ENCODE results near the gene ZNF286A.
A peak's percentile ranks its signal among the peaks of the same experiment; 100 is the strongest.
"Not testable (repeated sequence)": the region's sequence is repeated elsewhere in the genome, so short reads cannot be mapped to it uniquely, and the experiment has no call there.

ZNF286A gene

GRCh38 chr17:15699413-15699924 lies at the start of gene ZNF286A:
ZNF286A (plus strand) TSS chr17:15699752; CDS start chr17:15700330, 578 bp downstream.
- peak; percentile 98 for DNase-seq

DNA sequence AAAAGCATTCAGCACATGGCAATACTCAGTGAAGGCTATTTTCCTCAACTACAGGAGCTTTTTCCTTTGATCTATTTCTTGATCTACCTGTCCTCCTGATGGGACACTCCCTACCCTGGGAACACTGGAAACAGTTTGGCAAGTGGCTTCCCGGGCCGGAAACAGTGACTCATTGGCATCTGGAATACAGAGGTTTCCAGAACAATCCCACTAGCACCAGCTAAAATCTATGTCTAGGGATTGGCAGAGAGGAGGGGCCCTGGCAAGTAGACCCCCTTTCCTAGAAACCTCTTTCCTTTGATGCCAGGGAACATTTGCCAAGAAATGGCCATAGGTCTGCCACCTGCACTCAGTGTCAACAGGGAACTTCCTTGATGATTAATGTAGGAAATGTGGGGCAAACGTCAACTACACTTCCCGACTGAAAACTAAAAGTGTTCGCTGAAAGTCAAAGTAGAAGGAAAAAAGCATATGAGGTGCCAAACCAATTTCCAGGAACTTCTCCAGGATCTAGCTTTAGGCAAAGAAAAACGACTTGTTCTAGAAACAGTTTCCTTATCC lies 49.6 kb upstream of the ZNF286A start:
- DNase-seq = no peak

DNA sequence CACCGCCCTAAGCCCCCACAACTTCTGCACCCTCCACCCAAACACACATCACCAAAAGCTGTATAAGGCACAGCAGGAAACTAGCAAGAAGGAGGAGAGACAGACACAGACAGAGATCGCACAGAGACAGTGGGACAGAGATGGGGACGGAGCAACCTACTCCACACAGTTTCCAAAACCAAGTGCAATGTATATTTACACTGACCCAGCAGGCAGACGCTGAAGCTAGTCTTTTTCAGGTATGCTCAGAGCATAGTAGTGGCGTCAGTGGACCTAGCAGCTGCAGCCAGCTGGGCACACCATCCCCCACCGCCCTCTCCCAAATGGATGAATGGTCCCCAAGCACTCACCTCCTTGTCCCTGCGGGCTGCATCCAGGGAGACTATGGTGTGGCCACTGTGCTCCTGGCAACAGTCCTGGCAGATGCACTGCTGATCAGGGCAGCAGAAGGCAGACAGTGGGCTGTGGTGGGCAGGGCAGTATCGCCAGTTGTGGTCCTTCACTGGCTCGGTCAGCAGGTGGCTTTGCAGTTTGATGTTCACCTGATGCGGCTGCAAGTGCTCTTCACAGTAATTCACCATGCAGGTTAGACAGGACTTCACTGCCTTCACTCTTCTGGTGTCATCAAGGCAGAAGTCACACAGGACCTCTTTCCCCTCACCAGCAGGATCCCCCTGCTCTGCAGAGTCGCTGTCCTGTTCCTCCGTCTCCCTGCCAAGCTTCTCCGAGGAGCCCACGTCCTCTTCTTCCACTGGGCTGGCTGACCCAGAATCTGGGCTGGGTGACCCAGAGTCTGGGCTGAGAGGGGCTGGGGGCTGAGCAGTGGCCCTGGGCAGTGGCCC lies 48.6 kb upstream of the ZNF286A start:
- DNase-seq = no peak

- peak; percentile 21 for DNase-seq
Observed at GRCh38 chr17:15651583-15652110, 47.9 kb upstream of the ZNF286A start.

GRCh38 chr17:15652960-15653359 lies 46.6 kb upstream of the ZNF286A start:
- DNase-seq = no peak

GRCh38 chr17:15654401-15654800 lies 45.2 kb upstream of the ZNF286A start:
- not testable (repeated sequence) for DNase-seq

- DNase-seq = no peak
Observed at GRCh38 chr17:15654886-15655561, 44.5 kb upstream of the ZNF286A start.

- no peak for DNase-seq
Observed at GRCh38 chr17:15657868-15658267, 41.7 kb upstream of the ZNF286A start.

- no peak for DNase-seq
Observed at GRCh38 chr17:15658296-15658695, 41.3 kb upstream of the ZNF286A start.

DNA sequence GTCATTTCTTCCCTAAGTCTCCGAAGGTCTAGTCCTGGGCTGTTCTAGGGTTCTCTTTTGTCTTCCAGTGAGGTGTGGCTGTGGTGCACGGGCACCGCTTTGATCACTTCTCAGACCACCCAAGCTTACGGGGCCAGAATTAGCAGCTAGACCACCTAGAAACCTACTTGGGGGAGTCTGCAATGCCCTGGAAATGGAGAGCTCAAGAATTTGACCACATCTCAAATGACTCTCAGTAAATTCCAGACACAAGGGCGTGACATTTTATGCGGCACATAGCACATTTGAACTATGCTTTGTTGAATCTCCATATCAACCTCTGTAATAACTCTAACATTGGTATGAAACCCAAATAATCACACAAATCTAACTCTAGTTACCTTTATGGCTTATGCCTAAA lies 40.3 kb upstream of the ZNF286A start:
- no peak for DNase-seq

- no peak for DNase-seq
Observed at GRCh38 chr17:15659663-15660062, 39.9 kb upstream of the ZNF286A start.

GRCh38 chr17:15660077-15660476 lies 39.5 kb upstream of the ZNF286A start:
- no peak for DNase-seq

DNA sequence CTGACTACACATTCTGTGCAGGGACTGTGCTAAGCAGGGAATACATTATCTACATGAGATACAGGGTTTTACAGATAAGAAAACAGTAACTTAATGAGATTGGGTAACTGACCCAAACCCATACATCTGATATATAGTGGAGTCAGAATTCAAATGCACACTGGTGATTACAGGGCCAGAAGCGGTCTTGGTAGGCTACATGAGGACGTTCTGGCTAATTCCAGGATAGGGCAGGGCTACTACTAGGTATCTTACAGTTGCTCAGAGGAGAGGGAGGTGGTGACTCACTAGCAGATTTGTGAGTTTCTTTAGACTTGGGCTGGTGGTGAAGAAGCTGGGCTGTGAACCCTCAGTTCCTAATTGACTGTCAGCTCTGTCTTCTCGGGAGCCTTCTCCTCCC lies 36.9 kb upstream of the ZNF286A start:
- no peak for DNase-seq

DNA sequence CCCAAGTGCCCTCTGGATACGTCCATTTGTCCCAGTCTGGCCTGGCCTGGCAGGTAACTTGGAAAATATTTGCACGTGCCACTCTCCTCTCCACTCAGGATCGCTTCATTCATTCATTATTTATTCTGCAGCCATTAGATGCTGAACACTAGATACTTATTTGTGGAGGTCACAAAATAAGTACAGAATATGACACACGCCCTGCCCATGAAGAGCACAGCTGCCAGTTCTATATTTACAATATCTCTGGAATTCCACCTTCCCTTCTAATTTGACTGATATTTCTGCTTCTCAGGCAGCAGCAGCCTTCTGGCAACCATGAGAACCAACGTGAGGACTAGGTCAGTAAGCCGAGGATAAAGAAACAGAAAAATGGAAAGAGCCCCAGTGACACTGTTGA lies 36.4 kb upstream of the ZNF286A start:
- DNase-seq = no peak

- no peak for DNase-seq
Observed at GRCh38 chr17:15663691-15664090, 35.9 kb upstream of the ZNF286A start.

DNA sequence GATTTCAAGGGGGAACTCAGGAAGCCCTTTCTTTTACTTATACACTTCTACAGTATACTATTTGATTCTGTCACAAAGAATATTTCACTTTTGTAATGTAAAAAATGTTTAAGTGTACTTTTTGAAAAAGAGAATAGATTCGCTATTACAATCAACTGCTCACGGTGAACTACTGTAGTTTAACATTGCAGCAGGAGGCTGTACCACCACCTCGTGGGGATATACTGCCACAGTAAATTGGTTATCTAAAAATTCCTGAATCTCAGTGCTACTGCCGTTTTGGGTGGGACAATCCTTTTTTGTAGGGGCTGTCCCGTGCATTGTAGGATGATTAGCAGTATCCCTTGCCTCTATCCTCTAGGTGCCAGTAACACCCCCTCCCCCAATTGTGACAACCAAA lies 30.0 kb upstream of the ZNF286A start:
- DNase-seq = not testable (repeated sequence)

GRCh38 chr17:15674640-15675039 lies 24.9 kb upstream of the ZNF286A start:
- not testable (repeated sequence) for DNase-seq

- not testable (repeated sequence) for DNase-seq
Observed at GRCh38 chr17:15675991-15676390, 23.6 kb upstream of the ZNF286A start.

- peak; percentile 14 for DNase-seq
Observed at GRCh38 chr17:15683135-15683534, 16.4 kb upstream of the ZNF286A start.

- peak; percentile 83 for DNase-seq
Observed at GRCh38 chr17:15683824-15684478, 15.6 kb upstream of the ZNF286A start, which contains the start of gene TRIM16. TRIM16 (minus strand) TSS chr17:15684311; CDS start chr17:15651609, 32,702 bp downstream.

- not testable (repeated sequence) for DNase-seq
Observed at GRCh38 chr17:15687494-15687893, 12.1 kb upstream of the ZNF286A start.

GRCh38 chr17:15698967-15699366 lies 585 bp upstream of the ZNF286A start:
- DNase-seq = not testable (repeated sequence)

- not testable (repeated sequence) for DNase-seq
Observed at GRCh38 chr17:15699937-15700336, 385 bp downstream of the ZNF286A start.
